HepG2 (cell line): ENCODE data around the gene PEX5. TPM values are rescaled to one million over a fixed set of nuclear protein-coding genes. Genes with fewer than 3 reads are reported as not detected.

Experiments used
- ATAC-seq: fragments of 200-7000 bp; cut with Tn5 transposase; 3 replicates; pipeline ENCODE4 v1.9.1; 2020; ENCODE audit warnings: mild to moderate bottlenecking, moderate library complexity
- BruUV-seq: library from RNA; stranded (reverse); fragments of 400-500 nt; replicated peaks from 2 replicates; lab custom pipeline; 2021; lab: Mats Ljungman, UMichigan
- CTCF ChIA-PET: fragments of 300-600 bp; formaldehyde crosslinking; extraction: SDS; loops from one replicate; lab custom pipeline; 2021; ENCODE audit warnings: low total read pairs, inconsistent platforms, low intra/inter-chr PET ratio; lab: Yijun Ruan, JAX
- POLR2A ChIA-PET: fragments of 350-600 bp; sonication (Branson Sonifier 250); formaldehyde crosslinking; loops from one replicate; lab custom pipeline; 2020; ENCODE audit warnings: antibody characterized with exemption, inconsistent platforms; lab: Yijun Ruan, JAX
- DNase-seq: peaks from one replicate; pipeline ENCODE4 v3.0.0-alpha.2; 2015; ENCODE audit warnings: low spot score
- FAIRE-seq: peaks from 3 replicates; lab custom pipeline; 2011; peaks lifted over from hg19 to GRCh38; lab: Jason Lieb, UNC
- H2AFZ ChIP-seq: one replicate; pipeline ENCODE4 v1.6.1; 2011; ENCODE audit warnings: low read length, inconsistent platforms
- H3K27ac ChIP-seq: fragments of 300-600 bp; 3 replicates; pipeline ENCODE4 v1.8.0; 2011; ENCODE audit warnings: mixed run types, mild to moderate bottlenecking, mixed read lengths, low read length, inconsistent platforms; ENCODE audit not compliant: insufficient read depth; ENCODE audit errors: extremely low read length
- H3K27me3 ChIP-seq, 2 experiments: fragments of 200-600 bp in 1 of 2; 2 replicates in 1 of 2; 3 replicates in 1 of 2; pipeline versions ENCODE4 v1.6.0 to v1.8.0; 2011; ENCODE audit warnings: low read length in 2 of 2, mild to moderate bottlenecking in 2 of 2, moderate library complexity in 2 of 2, inconsistent platforms in 1 of 2; ENCODE audit not compliant: insufficient read depth in 2 of 2, control insufficient read depth in 1 of 2
- H3K36me3 ChIP-seq, 2 experiments: fragments of 200-600 bp in 1 of 2; replicated peaks in 1 of 2; 2 replicates in 1 of 2; 3 replicates in 1 of 2; pipeline versions ENCODE4 v1.5.1 to v1.8.0; 2011; ENCODE audit warnings: low read length in 2 of 2, inconsistent platforms in 1 of 2; ENCODE audit not compliant: insufficient read depth in 2 of 2, control insufficient read depth in 1 of 2
- H3K4me1 ChIP-seq: 2 replicates; pipeline ENCODE4 v1.5.1; 2012; ENCODE audit warnings: low read length, inconsistent platforms; ENCODE audit not compliant: insufficient read depth
- H3K4me2 ChIP-seq: 2 replicates; pipeline ENCODE4 v1.6.0; 2011; ENCODE audit warnings: low read depth, low read length, inconsistent platforms
- H3K4me3 ChIP-seq, 3 experiments: fragments of 200-600 bp in 1 of 3; sonication (generic), shearing (Covaris generic) in 1 of 3; replicated peaks in 1 of 3; 2 replicates each; pipeline ENCODE4 v1.5.1; 2011 to 2016; ENCODE audit warnings: low read length in 3 of 3, inconsistent platforms in 2 of 3, low read depth in 2 of 3, mild to moderate bottlenecking in 2 of 3, control low read depth in 1 of 3, mixed read lengths in 1 of 3; ENCODE audit not compliant: insufficient read depth in 1 of 3
- H3K79me2 ChIP-seq: one replicate; pipeline ENCODE4 v1.6.1; 2011; ENCODE audit warnings: low read length, inconsistent platforms; ENCODE audit not compliant: insufficient read depth
- H3K9ac ChIP-seq: 2 replicates; pipeline ENCODE4 v1.6.0; 2011; ENCODE audit warnings: mild to moderate bottlenecking, low read depth, low read length, inconsistent platforms; ENCODE audit not compliant: insufficient read depth
- H3K9me3 ChIP-seq: 2 replicates; pipeline ENCODE4 v1.5.1; 2012; ENCODE audit warnings: mild to moderate bottlenecking, low read length
- H4K20me1 ChIP-seq: 2 replicates; pipeline ENCODE4 v1.6.0; 2011; ENCODE audit warnings: inconsistent platforms, mild to moderate bottlenecking, low read length, moderate library complexity; ENCODE audit not compliant: insufficient read depth
- ARID2 ChIP-seq: sonication (generic); formaldehyde crosslinking; IDR thresholded peaks from 2 replicates; pipeline ENCODE4 v1.8.1; 2022; ENCODE audit warnings: mild to moderate bottlenecking, missing genetic modification reagents, borderline replicate concordance
- IKZF1 ChIP-seq: fragments of 450-650 bp; IDR thresholded peaks from 2 replicates; pipeline ENCODE4 v1.7.1; 2016
- WGBS: methylation state at CpG from one replicate; pipeline ENCODE4 v1.1.6; 2017; ENCODE audit warnings: low lambda C conversion rate; 5-methylcytosine and 5-hydroxymethylcytosine counted together
- in situ Hi-C: cut with HindIII; loops from 2 replicates; pipeline ENCODE4 v1.10.0; 2017; ENCODE audit warnings: low pct_unique_long_range_greater_than_20kb; ENCODE audit not compliant: extremely low pct_ligation_motif_present
- intact Hi-C: fragments of 100-400 bp; cut with micrococcal nuclease; formaldehyde crosslinking; loops from one replicate; pipeline ENCODE4 v1.10.0; 2022; ENCODE audit not compliant: unreplicated experiment
- polyA plus RNA-seq, 8 experiments: library from polyadenylated mRNA; depleted of rRNA in 3 of 8; stranded (reverse) in 7 of 8; unstranded in 1 of 8; fragments of >200 nt; fragmentation: Illumina TruSeq in 4 of 8; extraction: Trizol in 4 of 8; gene quantifications; 2 replicates each; pipeline versions ENCODE4 v1.2.1 to v1.2.3, GENCODE V29; 2011 to 2016; ENCODE audit warnings: low read depth in 4 of 8, missing spikeins in 1 of 8, mixed read lengths in 1 of 8; ENCODE audit not compliant: insufficient read depth in 1 of 8
- total RNA-seq, 5 experiments: library from RNA; depleted of rRNA; stranded (reverse); fragments of >200 nt; fragmentation: Illumina TruSeq; extraction: Trizol; gene quantifications; 2 replicates each; pipeline ENCODE4 v1.2.3, GENCODE V29; 2016; ENCODE audit warnings: low read depth in 1 of 5
- TF ChIP-seq, protein P1 (sequence below): sonication (generic); formaldehyde crosslinking; IDR thresholded peaks from 2 replicates; pipeline ENCODE4 v1.5.0; 2020; ENCODE audit warnings: mild to moderate bottlenecking, missing genetic modification reagents
- TF ChIP-seq, protein P2 (sequence below), 2 experiments: sonication (generic) in 1 of 2; formaldehyde crosslinking in 1 of 2; IDR thresholded peaks; 2 replicates each; pipeline versions ENCODE4 v1.6.1 to v1.9.0; 2014 to 2022; ENCODE audit warnings: antibody characterized with exemption in 1 of 2, borderline replicate concordance in 1 of 2, inconsistent platforms in 1 of 2, low read depth in 1 of 2, missing genetic modification reagents in 1 of 2

PEX5 gene
- total and polyA plus RNA-seq, 2 of the 13 experiments (the other 11 are each of a cell fraction or from before 2014, with no cell fraction given), result 16.4 to 29.0 TPM

DNA sequence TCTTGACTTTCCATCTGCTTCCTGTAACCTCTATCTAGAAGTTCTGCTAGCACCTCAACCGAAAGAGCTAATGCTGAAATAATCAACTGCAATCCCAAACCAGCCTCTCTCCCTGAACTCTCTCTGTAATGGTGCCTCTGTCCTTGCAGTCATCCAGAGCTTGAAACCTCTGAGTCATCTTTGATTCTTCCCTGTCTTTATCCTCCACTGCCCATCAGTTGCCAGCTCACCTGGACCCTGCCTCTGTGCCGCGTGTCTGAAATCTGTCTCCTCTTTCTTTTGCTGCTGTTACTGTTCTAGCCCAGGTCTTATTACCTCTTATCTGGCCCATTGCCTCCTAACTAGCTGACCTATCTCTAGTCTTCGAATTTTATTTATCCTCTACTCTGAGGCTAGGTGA is 43.8 kb upstream of the PEX5 start:
- no peak overlapping the region for H3K27ac ChIP-seq
- POLR2A ChIA-PET, result no interaction called here
- TF ChIP-seq, protein P1, sequence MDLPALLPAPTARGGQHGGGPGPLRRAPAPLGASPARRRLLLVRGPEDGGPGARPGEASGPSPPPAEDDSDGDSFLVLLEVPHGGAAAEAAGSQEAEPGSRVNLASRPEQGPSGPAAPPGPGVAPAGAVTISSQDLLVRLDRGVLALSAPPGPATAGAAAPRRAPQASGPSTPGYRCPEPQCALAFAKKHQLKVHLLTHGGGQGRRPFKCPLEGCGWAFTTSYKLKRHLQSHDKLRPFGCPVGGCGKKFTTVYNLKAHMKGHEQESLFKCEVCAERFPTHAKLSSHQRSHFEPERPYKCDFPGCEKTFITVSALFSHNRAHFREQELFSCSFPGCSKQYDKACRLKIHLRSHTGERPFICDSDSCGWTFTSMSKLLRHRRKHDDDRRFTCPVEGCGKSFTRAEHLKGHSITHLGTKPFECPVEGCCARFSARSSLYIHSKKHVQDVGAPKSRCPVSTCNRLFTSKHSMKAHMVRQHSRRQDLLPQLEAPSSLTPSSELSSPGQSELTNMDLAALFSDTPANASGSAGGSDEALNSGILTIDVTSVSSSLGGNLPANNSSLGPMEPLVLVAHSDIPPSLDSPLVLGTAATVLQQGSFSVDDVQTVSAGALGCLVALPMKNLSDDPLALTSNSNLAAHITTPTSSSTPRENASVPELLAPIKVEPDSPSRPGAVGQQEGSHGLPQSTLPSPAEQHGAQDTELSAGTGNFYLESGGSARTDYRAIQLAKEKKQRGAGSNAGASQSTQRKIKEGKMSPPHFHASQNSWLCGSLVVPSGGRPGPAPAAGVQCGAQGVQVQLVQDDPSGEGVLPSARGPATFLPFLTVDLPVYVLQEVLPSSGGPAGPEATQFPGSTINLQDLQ, result no peak
- TF ChIP-seq ARID2 (CRISPR knock-in tag) (no peak), IKZF1 (no peak)
- TF ChIP-seq, protein P2, sequence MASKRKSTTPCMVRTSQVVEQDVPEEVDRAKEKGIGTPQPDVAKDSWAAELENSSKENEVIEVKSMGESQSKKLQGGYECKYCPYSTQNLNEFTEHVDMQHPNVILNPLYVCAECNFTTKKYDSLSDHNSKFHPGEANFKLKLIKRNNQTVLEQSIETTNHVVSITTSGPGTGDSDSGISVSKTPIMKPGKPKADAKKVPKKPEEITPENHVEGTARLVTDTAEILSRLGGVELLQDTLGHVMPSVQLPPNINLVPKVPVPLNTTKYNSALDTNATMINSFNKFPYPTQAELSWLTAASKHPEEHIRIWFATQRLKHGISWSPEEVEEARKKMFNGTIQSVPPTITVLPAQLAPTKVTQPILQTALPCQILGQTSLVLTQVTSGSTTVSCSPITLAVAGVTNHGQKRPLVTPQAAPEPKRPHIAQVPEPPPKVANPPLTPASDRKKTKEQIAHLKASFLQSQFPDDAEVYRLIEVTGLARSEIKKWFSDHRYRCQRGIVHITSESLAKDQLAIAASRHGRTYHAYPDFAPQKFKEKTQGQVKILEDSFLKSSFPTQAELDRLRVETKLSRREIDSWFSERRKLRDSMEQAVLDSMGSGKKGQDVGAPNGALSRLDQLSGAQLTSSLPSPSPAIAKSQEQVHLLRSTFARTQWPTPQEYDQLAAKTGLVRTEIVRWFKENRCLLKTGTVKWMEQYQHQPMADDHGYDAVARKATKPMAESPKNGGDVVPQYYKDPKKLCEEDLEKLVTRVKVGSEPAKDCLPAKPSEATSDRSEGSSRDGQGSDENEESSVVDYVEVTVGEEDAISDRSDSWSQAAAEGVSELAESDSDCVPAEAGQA (IDR thresholded peaks at IDR 0.05; ENCODE audit: low read depth), result no peak
- TF ChIP-seq, protein P2 (CRISPR knock-in tag; IDR thresholded peaks at IDR 0.05; ENCODE audit: borderline replicate concordance), result no peak
- ATAC-seq (no peak), DNase-seq (no peak), FAIRE-seq (no peak)
- 67% methylated on average over 4 of the region's 4 CpGs for WGBS
- no TSS peak for BruUV-seq
- H2AFZ ChIP-seq, result no peak overlapping the region
- no peaks in the 10 kb centered on the region for H4K20me1 ChIP-seq
- no peak overlapping the region for H3K4me2 ChIP-seq
- no peaks in the 10 kb centered on the region for H3K9me3 ChIP-seq
- no peaks in the 10 kb centered on the region for H3K79me2 ChIP-seq
- H3K36me3 ChIP-seq, result peaks cover 20 to 80% of the 10 kb centered on the region in 2 experiments
- in situ Hi-C loops (no loop called here), intact Hi-C loops (no loop called here)
- no peak overlapping the region for H3K4me3 ChIP-seq
- H3K27me3 ChIP-seq, result no peaks in the 10 kb centered on the region
- no peak overlapping the region for H3K9ac ChIP-seq
- CTCF ChIA-PET, result no interaction called here
- H3K4me1 ChIP-seq, result no peaks in the 10 kb centered on the region; the same call in 1 of the 2 replicates
